KBM-7 (cell line): ENCODE data around the gene MIS12.
A peak's percentile ranks its signal among the peaks of the same experiment; 100 is the strongest.

Experiments used
- DNase-seq: peaks from one replicate; pipeline ENCODE4 v3.0.0-alpha.2; 2015
- in situ Hi-C: fragments of 300-500 bp; cut with MboI; formaldehyde crosslinking; loops from 2 replicates; pipeline ENCODE4 v1.14.3; 2020; ENCODE audit warnings: low sequenced_read_pairs, low pct_unique_long_range_greater_than_20kb, mixed read lengths

Gene MIS12

DNA sequence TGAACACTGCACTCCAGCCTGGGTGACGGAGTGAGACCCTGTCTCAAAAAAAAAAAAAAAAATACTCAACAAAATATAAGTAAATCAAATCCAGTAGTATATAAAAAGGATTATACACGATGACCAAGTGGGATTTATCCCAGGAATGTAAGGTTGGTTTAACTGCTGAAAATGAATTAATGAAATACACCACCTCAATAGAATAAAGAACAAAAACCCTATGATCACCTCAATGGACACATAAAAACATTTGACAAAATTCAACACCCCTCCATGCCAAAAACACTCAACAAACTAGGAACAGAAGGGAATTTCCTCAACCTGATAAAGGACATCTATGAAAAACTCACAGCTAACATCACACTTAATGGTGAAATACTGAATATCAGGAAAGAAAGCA is 6.6 kb downstream of the MIS12 start:
- DNase-seq: no peak
- in situ Hi-C loops: no loop called here

GRCh38 chr17:5499476-5500231 is 13.3 kb downstream of the MIS12 start:
- in situ Hi-C loops: no loop called here
- no peak for DNase-seq

- in situ Hi-C loops: no loop called here
- no peak for DNase-seq
These were observed 13.9 kb downstream of the MIS12 start for GRCh38 chr17:5500247-5500588.

DNA sequence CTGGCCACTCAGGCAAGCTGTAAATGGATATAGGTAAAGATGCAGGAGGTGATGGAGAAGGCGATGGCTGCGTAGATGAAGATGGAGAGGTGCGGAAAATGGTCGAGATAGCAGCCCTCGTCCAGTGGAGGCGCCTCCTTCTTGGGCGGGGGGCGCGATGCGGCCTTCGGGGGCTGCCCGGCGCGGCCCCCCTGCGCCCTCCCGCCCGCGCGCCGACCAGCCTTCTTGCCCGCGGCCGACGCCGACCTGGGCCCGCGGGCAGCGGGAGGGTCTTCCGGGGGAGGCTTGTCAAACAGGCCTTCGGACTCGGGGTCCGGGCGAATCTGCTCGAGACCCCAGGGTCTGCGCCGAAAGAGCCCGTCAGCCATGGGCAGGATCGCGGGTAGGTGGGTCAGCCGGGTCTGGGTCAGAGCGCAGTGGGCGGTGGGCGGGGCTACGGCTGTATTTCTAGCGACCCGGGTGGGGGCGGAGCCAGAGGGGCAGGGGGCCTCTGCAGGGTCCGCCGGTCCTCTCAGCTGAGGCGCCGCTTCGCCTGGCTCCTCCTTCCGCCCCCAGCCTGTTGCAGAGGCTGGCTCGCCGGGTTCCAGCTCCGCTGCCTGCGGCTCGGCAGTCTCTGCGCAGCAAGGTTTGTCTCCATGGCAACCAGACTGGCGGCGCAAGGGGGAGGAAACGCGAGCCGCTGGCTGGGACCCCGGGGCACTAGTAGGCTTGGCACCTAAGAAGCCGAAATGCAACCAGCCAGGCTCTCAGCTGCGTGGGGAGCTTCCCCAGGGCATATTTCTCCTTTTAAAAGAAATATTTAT is 14.4 kb downstream of the MIS12 start:
- in situ Hi-C loops: no loop called here
- peak; percentile 79 for DNase-seq

GRCh38 chr17:5501685-5502084 is 15.3 kb downstream of the MIS12 start:
- no peak for DNase-seq
- in situ Hi-C loops: no loop called here

GRCh38 chr17:5502552-5502951 is 16.2 kb downstream of the MIS12 start:
- no peak for DNase-seq
- in situ Hi-C loops: no loop called here

- no peak for DNase-seq
- in situ Hi-C loops: no loop called here
These were observed 19.9 kb downstream of the MIS12 start for GRCh38 chr17:5506307-5506706.

GRCh38 chr17:5508810-5509209 is 22.4 kb downstream of the MIS12 start:
- no peak for DNase-seq
- in situ Hi-C loops: no loop called here

- in situ Hi-C loops: no loop called here
These were observed 23.1 kb downstream of the MIS12 start for GRCh38 chr17:5509482-5509881.

GRCh38 chr17:5510771-5511170 is 24.4 kb downstream of the MIS12 start:
- in situ Hi-C loops: no loop called here
- no peak for DNase-seq

More at GRCh38 chr17:5509482-5509881, 23.1 kb downstream of the MIS12 start:
- no peak for DNase-seq

GRCh38 chr17:5511401-5512225 is 25.2 kb downstream of the MIS12 start:
- in situ Hi-C loops: no loop called here
- no peak for DNase-seq

- peak; percentile 34 for DNase-seq
- in situ Hi-C loops: no loop called here
These were observed 27.3 kb downstream of the MIS12 start for GRCh38 chr17:5513628-5514027.

DNA sequence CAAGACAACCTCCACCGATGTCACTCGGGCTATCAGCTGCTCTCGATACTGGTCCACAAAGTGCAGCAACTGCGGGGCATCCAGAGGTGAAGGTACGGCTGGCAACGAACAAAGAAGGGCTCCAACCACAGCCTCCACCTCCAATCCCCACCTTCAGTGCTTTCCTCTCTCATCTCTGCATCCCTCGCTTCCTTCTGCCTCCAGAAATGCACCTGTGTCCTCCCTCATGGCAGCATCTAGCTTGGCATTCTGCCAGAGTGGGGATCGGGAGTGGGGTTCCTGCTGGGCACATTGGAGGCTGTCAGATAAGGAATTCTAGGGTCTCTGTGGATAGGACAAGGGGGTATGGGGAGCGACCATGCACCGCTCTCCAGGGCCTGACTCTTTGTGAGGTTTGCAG is 28.6 kb downstream of the MIS12 start:
- DNase-seq: no peak
- in situ Hi-C loops: no loop called here

- peak; percentile 36 for DNase-seq
- in situ Hi-C loops: no loop called here
These were observed 29.9 kb downstream of the MIS12 start for GRCh38 chr17:5516060-5516792.

GRCh38 chr17:5522476-5522875 is 36.1 kb downstream of the MIS12 start:
- in situ Hi-C loops: no loop called here
- no peak for DNase-seq

GRCh38 chr17:5523249-5523648 is 36.9 kb downstream of the MIS12 start:
- in situ Hi-C loops: no loop called here
- DNase-seq: no peak

GRCh38 chr17:5526821-5527598 is 40.6 kb downstream of the MIS12 start:
- in situ Hi-C loops: no loop called here

DNA sequence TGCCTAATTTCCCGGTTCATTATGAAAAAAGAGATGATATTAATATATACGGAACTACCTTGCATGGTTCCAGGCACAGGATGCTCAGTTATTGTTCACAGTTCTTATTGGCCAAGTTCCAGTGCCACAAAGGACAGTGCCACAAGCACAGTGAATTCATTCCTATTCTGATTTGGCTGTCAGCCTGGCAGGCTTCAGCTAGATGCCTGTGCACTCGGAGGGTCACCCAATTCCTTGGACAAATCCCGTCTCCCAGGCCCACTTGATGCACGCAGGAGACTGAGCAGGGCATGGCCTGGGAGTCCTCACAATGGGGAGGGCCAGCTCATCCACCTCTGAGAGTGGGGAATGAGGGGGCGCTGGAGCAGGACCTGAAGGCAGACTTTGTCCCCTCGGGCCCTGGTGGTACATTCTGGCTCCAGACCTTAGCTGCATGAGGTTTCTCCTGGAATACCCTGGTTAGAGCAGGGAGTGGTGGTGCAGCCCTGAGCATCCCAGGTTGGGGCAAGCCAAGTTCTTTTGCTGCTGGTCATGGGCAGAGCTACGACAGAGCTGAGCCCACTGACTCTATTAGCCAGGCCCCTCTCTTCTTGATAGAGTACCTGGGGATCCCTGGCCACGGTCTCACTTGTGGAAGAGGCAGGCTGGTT is 41.4 kb downstream of the MIS12 start:
- DNase-seq: no peak
- in situ Hi-C loops: no loop called here

More at GRCh38 chr17:5526821-5527598, 40.6 kb downstream of the MIS12 start:
- DNase-seq: peak; percentile 39
